Heart left ventricle (tissue), 13 donors: ENCODE data around the gene CEP170B.

ENCODE experiments used
- POLR2A ChIP-seq, 2 donors: fragments of 450-650 bp; IDR thresholded peaks; one replicate each; pipeline ENCODE4 v1.6.1; 2017; ENCODE audit warnings: antibody characterized with exemption in 2 of 2, mild to moderate bottlenecking in 2 of 2, moderate library complexity in 2 of 2
- TF ChIP-seq, protein P1 (sequence below), 12 donors: fragments of 200-600 bp; sonication (generic) in 4 of 12; IDR thresholded peaks; one replicate each; pipeline versions ENCODE4 v1.5.0 to v1.8.0; 2018 to 2022; ENCODE audit warnings: antibody characterized with exemption in 12 of 12, mild to moderate bottlenecking in 5 of 12
- donor health status: ischemic (EF 13 %, LVEDD 7.1; RV severe dilation, severe dysfunction).
- donor health status: DM: no; HTN: yes; CAD: no.
- donor health status: DM: no; HTN: no; CAD: no.
- donor health status: ischemic (EF 25% LVEDD 6.9; RV normal size, moderate dysfunction).
- donor health status: ischemic (EF 25% LVEDD 5.7; RV mildly dilated, moderate dysfunction).
- donor health status: ischemic (EF 35%, LVEDD 5.7; RV mildly dilated, moderate dysfunction).
- donor health status: nonischemic (EF 11% LVEDD 7.7; RV severe dilation, severe dysfunction).
- donor health status: DM: yes; HTN: yes; CAD: no.
- donor health status: PGD.
- donor health status: ischemic (EF 29% LVEDD 5.4; RV normal size, mild dysfunction).
- donor health status: nonischemic (EF 23%, LVEDD 6.1; RV moderate dilation, normal function).

GRCh38 chr14:104927901-104928300 lies 62.8 kb downstream of the CEP170B start:
- TF ChIP-seq, protein P1, sequence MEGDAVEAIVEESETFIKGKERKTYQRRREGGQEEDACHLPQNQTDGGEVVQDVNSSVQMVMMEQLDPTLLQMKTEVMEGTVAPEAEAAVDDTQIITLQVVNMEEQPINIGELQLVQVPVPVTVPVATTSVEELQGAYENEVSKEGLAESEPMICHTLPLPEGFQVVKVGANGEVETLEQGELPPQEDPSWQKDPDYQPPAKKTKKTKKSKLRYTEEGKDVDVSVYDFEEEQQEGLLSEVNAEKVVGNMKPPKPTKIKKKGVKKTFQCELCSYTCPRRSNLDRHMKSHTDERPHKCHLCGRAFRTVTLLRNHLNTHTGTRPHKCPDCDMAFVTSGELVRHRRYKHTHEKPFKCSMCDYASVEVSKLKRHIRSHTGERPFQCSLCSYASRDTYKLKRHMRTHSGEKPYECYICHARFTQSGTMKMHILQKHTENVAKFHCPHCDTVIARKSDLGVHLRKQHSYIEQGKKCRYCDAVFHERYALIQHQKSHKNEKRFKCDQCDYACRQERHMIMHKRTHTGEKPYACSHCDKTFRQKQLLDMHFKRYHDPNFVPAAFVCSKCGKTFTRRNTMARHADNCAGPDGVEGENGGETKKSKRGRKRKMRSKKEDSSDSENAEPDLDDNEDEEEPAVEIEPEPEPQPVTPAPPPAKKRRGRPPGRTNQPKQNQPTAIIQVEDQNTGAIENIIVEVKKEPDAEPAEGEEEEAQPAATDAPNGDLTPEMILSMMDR (IDR thresholded peaks at IDR 0.05): no peak
- TF ChIP-seq POLR2A (IDR thresholded peaks at IDR 0.05): no peak
